GM19328 (cell line): ENCODE results near the gene UBP1.
"Not testable (repeated sequence)": the region's sequence is repeated elsewhere in the genome, so short reads cannot be mapped to it uniquely, and the experiment has no call there.

Experiments
- ATAC-seq: cut with Tn5 transposase; IDR thresholded peaks from one replicate; pipeline ENCODE4 v1.9.1; 2021; ENCODE audit warnings: mild to moderate bottlenecking, moderate library complexity; ENCODE audit not compliant: unreplicated experiment

UBP1 gene

GRCh38 chr3:33338936-33339465 lies 101.2 kb downstream of the UBP1 start:
- not testable (repeated sequence) for ATAC-seq
